HepG2 (cell line): ENCODE measurements around the gene C1QTNF3.

Source experiments
- CENPX ChIP-seq: sonication (generic); formaldehyde crosslinking; IDR thresholded peaks from 2 replicates; pipeline ENCODE4 v1.9.0; 2021; ENCODE audit warnings: mild to moderate bottlenecking, missing genetic modification reagents, moderate library complexity
- CHD2 ChIP-seq: IDR thresholded peaks from 2 replicates; pipeline ENCODE4 v1.6.1; 2011; ENCODE audit warnings: low read depth, low read length, improper control_type of control experiment
- JUN ChIP-seq: sonication (generic); formaldehyde crosslinking; IDR thresholded peaks from 2 replicates; pipeline ENCODE4 v1.4.0; 2020; ENCODE audit warnings: mild to moderate bottlenecking, missing genetic modification reagents
- JUNB ChIP-seq: sonication (generic); formaldehyde crosslinking; IDR thresholded peaks from 2 replicates; pipeline ENCODE4 v1.8.0; 2022; ENCODE audit warnings: missing genetic modification reagents, mild to moderate bottlenecking, borderline replicate concordance
- POLR2A ChIP-seq, 2 experiments: IDR thresholded peaks; 2 replicates each; pipeline ENCODE4 v1.6.1; 2011; ENCODE audit warnings: low read depth in 2 of 2, low read length in 2 of 2, mild to moderate bottlenecking in 1 of 2, moderate library complexity in 1 of 2; ENCODE audit not compliant: insufficient read depth in 1 of 2
- POLR2AphosphoS5 ChIP-seq: IDR thresholded peaks from 2 replicates; pipeline ENCODE4 v1.6.1; 2012; ENCODE audit warnings: low read depth, low read length
- RFX5 ChIP-seq: IDR thresholded peaks from 2 replicates; pipeline ENCODE4 v1.6.1; 2011; ENCODE audit warnings: low read depth, low read length, improper control_type of control experiment
- RNF2 ChIP-seq: fragments of 450-650 bp; conservative IDR thresholded peaks from 2 replicates; pipeline ENCODE4 v1.6.1; 2016; ENCODE audit warnings: low read depth
- SP2 ChIP-seq: sonication (generic); formaldehyde crosslinking; IDR thresholded peaks from 2 replicates; pipeline ENCODE4 v1.5.1; 2020; ENCODE audit warnings: mild to moderate bottlenecking, missing genetic modification reagents
- TFAP4 ChIP-seq: sonication (generic); IDR thresholded peaks from 2 replicates; pipeline ENCODE4 v1.6.1; 2016; ENCODE audit warnings: low read depth, borderline replicate concordance
- ZNF773 ChIP-seq: sonication (generic); formaldehyde crosslinking; IDR thresholded peaks from 2 replicates; pipeline ENCODE4 v1.4.0; 2020; ENCODE audit warnings: missing genetic modification reagents, borderline replicate concordance

GRCh38 chr5:34026089-34026761 is 16.8 kb downstream of the C1QTNF3 start:
- no peak for TF ChIP-seq RNF2
- no peak for TF ChIP-seq SP2
- TF ChIP-seq CENPX (CRISPR knock-in tag): no peak
- TF ChIP-seq JUNB: no peak
- no peak for TF ChIP-seq TFAP4
- TF ChIP-seq JUN (CRISPR knock-in tag): no peak
- TF ChIP-seq RFX5: no peak
- TF ChIP-seq CHD2: no peak
- TF ChIP-seq POLR2A (IDR thresholded peaks at IDR 0.05; ENCODE audit: insufficient read depth in 1 of 2, low read depth in 2 of 2, low read length in 2 of 2): no peak
- no peak for TF ChIP-seq ZNF773 (CRISPR knock-in tag)
- no peak for TF ChIP-seq POLR2AphosphoS5
